H1 (cell line): ENCODE measurements around the gene PDK1.

Experiments
- CTCF ChIP-seq, 3 experiments: IDR thresholded peaks; 1 replicate in 2 of 3; 2 replicates in 1 of 3; pipeline versions ENCODE4 v1.5.1 to v1.6.1; 2011; ENCODE audit warnings: low read length in 3 of 3, mild to moderate bottlenecking in 3 of 3, inconsistent platforms in 2 of 3, low read depth in 1 of 3, moderate library complexity in 1 of 3; ENCODE audit not compliant: insufficient read depth in 1 of 3; ENCODE audit errors: control extremely low read depth in 1 of 3
- GABPA ChIP-seq: IDR thresholded peaks from 2 replicates; pipeline ENCODE4 v1.6.1; 2011; ENCODE audit warnings: mild to moderate bottlenecking, low read length, moderate library complexity, borderline replicate concordance; ENCODE audit not compliant: insufficient read depth
- JUND ChIP-seq: IDR thresholded peaks from 2 replicates; pipeline ENCODE4 v1.6.1; 2011; ENCODE audit warnings: mild to moderate bottlenecking, improper control_type of control experiment, low read length
- KDM4A ChIP-seq: IDR thresholded peaks from one replicate; pipeline ENCODE4 v1.7.1; 2012; ENCODE audit warnings: low read depth, mild to moderate bottlenecking, moderate library complexity, low read length, inconsistent platforms; ENCODE audit not compliant: severe bottlenecking
- POLR2A ChIP-seq, 2 experiments: IDR thresholded peaks; 1 replicate in 1 of 2; 2 replicates in 1 of 2; pipeline ENCODE4 v1.6.1; 2011; ENCODE audit warnings: low read depth in 2 of 2, low read length in 2 of 2, mild to moderate bottlenecking in 2 of 2; ENCODE audit errors: control extremely low read depth in 1 of 2
- POLR2AphosphoS5 ChIP-seq: IDR thresholded peaks from 2 replicates; pipeline ENCODE4 v1.6.1; 2011; ENCODE audit warnings: low read depth, low read length
- TBP ChIP-seq: IDR thresholded peaks from 2 replicates; pipeline ENCODE4 v1.6.1; 2011; ENCODE audit warnings: low read depth, low read length, improper control_type of control experiment
- TCF12 ChIP-seq: IDR thresholded peaks from 2 replicates; pipeline ENCODE4 v1.6.1; 2011; ENCODE audit warnings: low read depth, mild to moderate bottlenecking, low read length

DNA sequence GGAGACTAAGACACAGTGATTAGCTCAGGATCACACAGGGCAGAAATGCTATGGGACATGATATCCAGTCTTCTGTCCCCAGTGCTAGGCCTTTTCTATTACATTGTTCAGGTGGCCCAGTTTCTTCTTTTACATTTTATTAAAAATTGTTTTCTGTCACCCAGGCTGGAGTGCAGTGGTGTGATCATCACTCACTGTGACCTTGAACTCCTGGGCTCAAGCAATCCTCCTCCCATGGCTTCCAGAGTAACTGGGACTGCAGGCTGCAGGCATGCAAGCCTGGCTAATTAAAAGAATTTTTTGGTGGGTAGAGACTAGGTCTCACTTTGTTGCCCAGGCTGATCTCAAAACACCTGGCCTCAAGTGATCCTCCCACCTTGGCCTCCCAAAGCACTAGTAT, 15.4 kb downstream of the PDK1 start:
- TF ChIP-seq POLR2A (IDR thresholded peaks at IDR 0.05; ENCODE audit: control extremely low read depth in 1 of 2, low read depth in 2 of 2, low read length in 2 of 2) (no peak), GABPA (no peak), CTCF (IDR thresholded peaks at IDR 0.05; ENCODE audit: control extremely low read depth in 1 of 3, insufficient read depth in 1 of 3, low read depth in 1 of 3, low read length in 3 of 3) (no peak), JUND (no peak), POLR2AphosphoS5 (no peak), TBP (no peak), TCF12 (no peak), KDM4A (no peak)
